HG03066 (cell line): Measurements from ENCODE around the gene VPS39.

Source experiments
- ATAC-seq: cut with Tn5 transposase; IDR thresholded peaks from one replicate; pipeline ENCODE4 v1.9.1; 2021; ENCODE audit warnings: low read depth; ENCODE audit not compliant: unreplicated experiment

Gene VPS39

GRCh38 chr15:42202653-42203052 is 5.5 kb downstream of the VPS39 start:
- no peak for ATAC-seq

GRCh38 chr15:42201801-42202200 is 6.3 kb downstream of the VPS39 start:
- no peak for ATAC-seq

DNA sequence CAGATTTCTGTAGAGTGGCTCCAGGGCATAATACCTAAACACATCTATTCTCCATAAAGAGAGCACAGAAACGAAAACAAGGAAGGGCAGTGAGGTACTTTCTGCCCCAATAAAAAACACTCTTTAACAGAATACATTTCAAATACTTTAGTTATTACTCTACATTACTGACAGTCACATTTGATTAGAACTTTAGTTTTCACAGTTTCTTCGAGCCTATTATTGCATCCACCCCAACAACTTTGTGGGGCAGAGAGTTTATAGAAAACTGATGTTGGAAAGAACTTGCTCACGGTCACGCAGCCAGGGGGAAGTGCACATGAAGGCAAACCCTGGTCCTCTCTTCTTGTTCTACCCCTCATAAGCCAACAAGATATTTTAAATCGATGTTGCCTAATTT is 9.0 kb downstream of the VPS39 start:
- no peak for ATAC-seq

DNA sequence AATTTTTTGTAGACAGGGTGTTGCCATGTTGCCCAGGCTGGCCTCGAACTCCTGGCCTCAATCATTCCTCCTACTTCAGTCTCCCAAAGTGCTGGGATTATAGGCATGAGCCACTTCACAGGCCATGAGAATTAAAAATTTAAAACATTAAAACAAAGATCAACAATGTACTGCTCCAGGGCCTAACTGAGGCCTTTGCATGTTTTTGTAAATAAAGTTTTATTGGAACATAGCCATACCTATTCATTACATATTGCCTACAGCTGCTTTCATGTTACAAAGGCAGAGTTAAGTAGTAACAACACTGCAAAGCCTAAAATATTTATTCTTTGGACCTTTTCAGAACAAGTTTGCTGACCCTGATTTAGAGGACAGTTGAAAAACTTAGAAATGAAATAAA is 9.6 kb downstream of the VPS39 start:
- ATAC-seq = no peak

GRCh38 chr15:42194513-42194912 is 13.6 kb downstream of the VPS39 start:
- no peak for ATAC-seq

GRCh38 chr15:42193383-42193782 is 14.7 kb downstream of the VPS39 start:
- no peak for ATAC-seq

GRCh38 chr15:42191610-42192346 is 16.3 kb downstream of the VPS39 start:
- ATAC-seq = no peak

- no peak for ATAC-seq
Measured at GRCh38 chr15:42190370-42190769, 17.7 kb downstream of the VPS39 start.

- no peak for ATAC-seq
Measured at GRCh38 chr15:42185801-42186200, 22.3 kb downstream of the VPS39 start.

GRCh38 chr15:42184736-42185135 is 23.4 kb downstream of the VPS39 start:
- no peak for ATAC-seq

- ATAC-seq = no peak
Measured at GRCh38 chr15:42184296-42184695, 23.8 kb downstream of the VPS39 start.

GRCh38 chr15:42182961-42183360 is 25.1 kb downstream of the VPS39 start:
- ATAC-seq = no peak

- no peak for ATAC-seq
Measured at GRCh38 chr15:42182328-42182886, 25.7 kb downstream of the VPS39 start.

- ATAC-seq = no peak
Measured at GRCh38 chr15:42178056-42178455, 30.0 kb downstream of the VPS39 start.

DNA sequence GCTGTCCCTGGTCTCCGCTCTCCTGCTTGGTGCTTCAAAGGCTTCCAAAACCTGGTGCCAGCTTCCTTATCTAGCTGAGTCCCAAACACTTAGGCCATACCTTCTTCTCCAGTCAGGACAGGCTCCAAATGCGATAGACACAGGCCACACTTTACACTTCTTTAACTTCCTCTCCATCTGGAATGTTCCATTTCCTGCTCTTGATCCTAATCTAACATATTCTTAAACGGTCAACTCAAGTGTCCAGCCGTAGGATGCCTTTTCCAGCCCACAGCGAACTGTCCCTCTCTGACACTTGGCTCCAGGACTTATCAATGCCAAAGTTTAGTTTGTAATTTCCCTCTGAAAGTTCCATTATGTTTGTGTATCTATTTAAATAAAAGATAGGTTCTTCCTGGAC is 32.4 kb downstream of the VPS39 start:
- ATAC-seq = no peak

GRCh38 chr15:42172475-42172874 is 35.6 kb downstream of the VPS39 start:
- no peak for ATAC-seq

DNA sequence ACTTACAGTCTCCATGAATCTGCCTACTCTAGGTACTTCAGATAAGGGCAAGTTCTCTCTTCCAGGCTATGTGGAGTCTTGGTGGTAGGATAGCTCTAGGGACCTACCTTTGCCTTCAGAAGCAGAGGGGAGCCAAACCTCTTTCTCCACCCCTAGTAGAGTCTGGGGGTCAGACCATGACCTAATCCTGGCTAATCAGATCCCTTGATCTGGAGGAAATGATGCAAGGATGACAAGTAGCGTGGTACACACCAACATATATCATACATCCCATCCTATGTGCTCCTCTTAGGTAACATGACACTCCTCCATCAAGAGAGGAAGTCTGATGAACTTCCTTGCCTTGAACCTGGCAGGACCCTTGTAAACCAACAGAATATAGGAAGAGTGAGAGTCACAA is 36.3 kb downstream of the VPS39 start:
- ATAC-seq = no peak

GRCh38 chr15:42171122-42171521 is 37.0 kb downstream of the VPS39 start:
- ATAC-seq = no peak

DNA sequence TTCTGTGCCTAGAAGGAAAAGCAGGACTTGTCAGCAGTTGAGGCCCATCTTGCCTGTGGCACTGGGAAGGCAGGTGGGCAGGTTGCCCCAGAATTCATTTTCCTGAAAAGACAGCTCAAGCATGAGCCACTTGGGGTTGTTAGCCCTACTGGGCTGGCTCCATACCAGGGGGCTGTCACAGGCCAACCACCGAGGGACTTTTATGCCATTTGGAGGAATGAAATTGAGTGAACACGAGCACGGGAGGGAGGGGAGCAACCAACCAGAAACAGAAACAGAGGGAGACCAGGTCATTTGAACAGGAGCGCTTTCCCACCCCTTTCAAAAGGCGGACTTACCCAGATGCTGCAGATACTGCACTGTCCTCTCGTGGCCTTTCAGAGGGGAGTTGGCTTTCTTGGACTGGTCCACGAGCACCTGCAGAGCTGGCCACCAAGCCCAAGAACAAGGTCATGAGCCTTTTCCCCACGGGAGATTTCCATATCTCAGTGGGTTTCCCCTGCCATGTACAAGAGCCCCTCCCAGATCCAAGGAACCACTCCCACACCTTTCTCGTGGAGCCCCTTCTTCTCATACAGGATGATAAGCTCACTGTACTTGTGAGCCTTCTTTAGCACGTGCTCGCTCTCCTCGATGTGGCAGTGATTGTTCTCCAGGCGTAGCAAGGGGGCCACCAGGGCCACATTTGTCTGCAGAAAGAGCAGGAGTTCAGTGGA is 41.7 kb downstream of the VPS39 start:
- no peak for ATAC-seq

- ATAC-seq = no peak
Measured at GRCh38 chr15:42165106-42165505, 43.0 kb downstream of the VPS39 start.

GRCh38 chr15:42163947-42164550 is 44.1 kb downstream of the VPS39 start:
- no peak for ATAC-seq
